Measurements from ENCODE around the gene SRBD1. TPM values are rescaled to one million over a fixed set of nuclear protein-coding genes. Genes with fewer than 3 reads are reported as not detected.

The SRBD1 gene
- total RNA-seq, 1 donor = 22.4 TPM

DNA sequence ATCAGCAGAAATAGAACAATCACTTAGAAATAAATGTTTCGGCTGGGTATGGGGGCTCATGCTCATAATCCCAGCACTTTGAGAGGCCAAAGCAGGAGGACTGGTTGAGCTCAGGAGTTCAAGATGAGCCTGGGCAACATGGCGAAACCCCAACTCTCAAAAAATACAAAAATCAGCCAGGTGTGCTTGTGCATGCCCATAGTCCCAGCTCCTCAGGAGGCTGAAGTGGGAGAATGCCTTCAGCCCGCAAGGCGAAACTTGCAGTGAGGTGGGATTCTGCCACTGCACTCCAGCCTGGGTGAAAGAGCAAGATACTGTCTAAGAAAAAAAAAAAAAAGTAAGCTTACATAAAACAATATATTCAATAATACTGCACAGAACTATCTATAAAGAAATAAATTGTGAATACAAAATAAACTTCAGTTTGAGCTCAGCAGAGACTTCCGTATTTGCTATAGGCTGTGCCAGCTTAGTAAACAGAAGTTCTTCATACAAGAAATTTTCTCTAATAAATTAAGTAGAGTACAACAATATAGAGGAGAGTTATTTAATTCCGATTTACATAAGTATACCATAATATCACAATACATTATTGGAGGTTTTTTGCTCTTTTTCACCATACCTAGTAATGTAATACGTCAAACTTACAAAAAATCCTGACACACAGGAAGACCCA lies 43.6 kb downstream of the SRBD1 start:
- TF ChIP-seq, protein P1, sequence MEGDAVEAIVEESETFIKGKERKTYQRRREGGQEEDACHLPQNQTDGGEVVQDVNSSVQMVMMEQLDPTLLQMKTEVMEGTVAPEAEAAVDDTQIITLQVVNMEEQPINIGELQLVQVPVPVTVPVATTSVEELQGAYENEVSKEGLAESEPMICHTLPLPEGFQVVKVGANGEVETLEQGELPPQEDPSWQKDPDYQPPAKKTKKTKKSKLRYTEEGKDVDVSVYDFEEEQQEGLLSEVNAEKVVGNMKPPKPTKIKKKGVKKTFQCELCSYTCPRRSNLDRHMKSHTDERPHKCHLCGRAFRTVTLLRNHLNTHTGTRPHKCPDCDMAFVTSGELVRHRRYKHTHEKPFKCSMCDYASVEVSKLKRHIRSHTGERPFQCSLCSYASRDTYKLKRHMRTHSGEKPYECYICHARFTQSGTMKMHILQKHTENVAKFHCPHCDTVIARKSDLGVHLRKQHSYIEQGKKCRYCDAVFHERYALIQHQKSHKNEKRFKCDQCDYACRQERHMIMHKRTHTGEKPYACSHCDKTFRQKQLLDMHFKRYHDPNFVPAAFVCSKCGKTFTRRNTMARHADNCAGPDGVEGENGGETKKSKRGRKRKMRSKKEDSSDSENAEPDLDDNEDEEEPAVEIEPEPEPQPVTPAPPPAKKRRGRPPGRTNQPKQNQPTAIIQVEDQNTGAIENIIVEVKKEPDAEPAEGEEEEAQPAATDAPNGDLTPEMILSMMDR (IDR thresholded peaks at IDR 0.05; ENCODE audit: insufficient read depth, low read length) = no peak
- no peak for DNase-seq (ENCODE audit: low read depth)
- H3K4me3 ChIP-seq (ENCODE audit: low read depth, low read length) = no peak overlapping the region

DNA sequence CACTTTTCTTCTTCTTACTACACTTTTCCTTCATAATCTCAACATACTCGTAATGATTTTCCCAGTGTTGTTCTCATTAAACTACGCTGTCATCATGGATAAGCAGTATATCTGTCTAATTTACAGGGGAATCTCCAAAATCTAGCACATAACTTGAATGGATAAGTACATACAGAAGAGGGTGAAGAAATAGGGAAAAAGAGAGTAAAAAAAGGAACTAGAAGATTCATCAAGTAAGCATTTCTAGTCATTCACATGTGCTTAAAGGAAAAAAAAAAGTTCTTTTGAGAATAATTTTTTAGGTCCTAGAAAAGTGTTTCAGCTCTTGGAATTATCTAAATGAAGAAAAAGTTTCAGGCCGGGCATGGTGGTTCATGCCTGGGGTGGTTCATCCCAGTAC lies 51.6 kb downstream of the SRBD1 start:
- H3K4me3 ChIP-seq (ENCODE audit: low read depth, low read length) = no peak overlapping the region
- TF ChIP-seq, protein P1 (IDR thresholded peaks at IDR 0.05; ENCODE audit: insufficient read depth, low read length) = no peak
- no peak for DNase-seq (ENCODE audit: low read depth)

DNA sequence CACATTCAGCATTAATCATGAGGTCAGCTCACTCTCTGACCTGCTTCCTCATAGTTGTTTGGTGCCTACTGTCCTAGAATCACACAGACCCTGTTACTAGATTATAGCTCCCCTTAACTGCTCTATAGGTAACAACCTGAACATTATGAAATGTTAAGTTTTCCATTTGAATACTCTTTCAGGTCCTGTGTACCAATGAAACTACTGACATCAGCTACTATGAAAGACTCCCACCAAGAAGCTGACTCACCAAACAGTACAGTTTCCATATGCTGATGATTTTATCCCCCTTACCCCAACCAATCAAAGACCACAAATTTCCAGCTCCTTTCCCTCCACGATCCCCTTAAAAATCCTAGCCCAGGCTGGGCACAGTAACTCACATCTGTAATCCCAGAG lies 56.3 kb downstream of the SRBD1 start:
- DNase-seq (ENCODE audit: low read depth) = peak; percentile 32
- no peak overlapping the region for H3K4me3 ChIP-seq (ENCODE audit: low read depth, low read length)
- TF ChIP-seq, protein P1 (IDR thresholded peaks at IDR 0.05; ENCODE audit: insufficient read depth, low read length) = no peak

DNA sequence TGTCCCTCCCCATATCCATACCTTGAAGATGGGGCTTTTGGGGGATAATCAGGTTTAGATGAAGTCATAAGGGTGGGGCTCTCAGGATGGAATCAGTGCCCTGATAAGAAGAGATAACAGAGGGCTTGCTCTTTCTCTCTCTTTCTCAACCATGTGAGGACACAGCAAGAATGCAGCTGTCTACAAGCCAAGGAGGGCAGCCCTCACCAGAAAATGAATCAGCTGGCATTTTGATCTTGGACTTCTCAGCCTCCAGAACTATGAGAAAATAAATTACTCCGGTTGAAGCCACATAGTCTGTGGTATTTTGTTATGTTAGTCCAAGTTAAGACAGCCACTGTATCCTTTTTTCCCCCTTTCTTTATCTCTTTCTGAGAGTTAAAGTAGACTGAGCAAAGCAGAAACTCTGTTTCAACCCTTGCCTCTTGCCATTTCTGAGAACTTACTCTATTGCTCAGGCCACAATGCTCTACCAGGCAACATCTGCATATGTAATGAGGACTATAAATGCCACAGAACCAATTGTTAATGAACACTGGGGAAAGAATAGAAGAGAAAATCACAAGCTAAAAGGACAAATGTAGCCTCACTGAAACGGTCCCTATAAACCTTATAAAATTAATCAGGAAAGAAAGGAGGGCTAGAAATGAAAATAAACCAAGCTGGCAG lies 56.9 kb downstream of the SRBD1 start:
- TF ChIP-seq, protein P1 (IDR thresholded peaks at IDR 0.05; ENCODE audit: insufficient read depth, low read length) = no peak
- no peak overlapping the region for H3K4me3 ChIP-seq (ENCODE audit: low read depth, low read length)
- DNase-seq (ENCODE audit: low read depth) = peak; percentile 90

DNA sequence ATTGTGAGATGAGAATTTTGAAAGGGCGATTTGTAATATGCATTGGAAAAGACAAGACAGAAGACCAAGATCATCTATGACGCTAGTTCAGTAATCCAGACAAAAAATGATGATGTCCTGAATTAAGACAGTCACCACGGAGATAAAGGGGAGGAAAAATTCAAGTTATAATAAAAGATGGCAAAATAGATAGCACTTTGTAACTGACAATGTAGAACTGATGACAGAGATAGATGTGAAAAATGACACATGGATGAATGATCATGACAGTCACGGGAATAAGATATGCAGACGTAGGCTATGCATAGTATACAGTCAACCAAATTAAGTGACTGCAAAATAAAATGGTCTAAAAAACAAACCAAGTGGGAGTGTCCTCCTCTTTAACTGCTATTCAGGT lies 59.2 kb downstream of the SRBD1 start:
- no peak for DNase-seq (ENCODE audit: low read depth)
- TF ChIP-seq, protein P1 (IDR thresholded peaks at IDR 0.05; ENCODE audit: insufficient read depth, low read length) = no peak
- H3K4me3 ChIP-seq (ENCODE audit: low read depth, low read length) = no peak overlapping the region

DNA sequence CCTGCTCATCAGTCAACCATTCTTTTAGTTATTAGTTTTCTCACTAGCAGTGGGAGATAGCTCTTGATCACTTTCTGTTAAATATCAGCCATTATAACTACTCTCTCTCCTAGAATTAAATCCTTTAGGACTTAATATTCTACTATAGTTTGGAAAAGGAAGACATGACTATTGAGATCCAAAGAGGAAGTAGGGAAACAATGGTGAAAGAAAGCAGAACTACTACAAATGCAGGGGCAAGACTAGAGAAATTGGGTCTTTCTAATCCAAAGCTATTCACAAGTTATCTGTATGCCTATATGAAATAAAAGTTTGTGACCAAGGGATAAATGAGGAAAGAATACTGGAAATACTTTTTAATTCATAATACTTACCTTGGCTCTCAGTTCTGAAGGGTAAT lies 65.1 kb downstream of the SRBD1 start:
- TF ChIP-seq, protein P1 (IDR thresholded peaks at IDR 0.05; ENCODE audit: insufficient read depth, low read length) = no peak
- no peak overlapping the region for H3K4me3 ChIP-seq (ENCODE audit: low read depth, low read length)
- no peak for DNase-seq (ENCODE audit: low read depth)

Measured in fibroblast of the aortic adventitia (primary cell).